HG02763 (cell line): ENCODE measurements around the gene MYL3.

ENCODE experiments used
- ATAC-seq: cut with Tn5 transposase; IDR thresholded peaks from one replicate; pipeline ENCODE4 v1.9.1; 2021; ENCODE audit warnings: mild to moderate bottlenecking, moderate library complexity; ENCODE audit not compliant: unreplicated experiment

MYL3 gene

DNA sequence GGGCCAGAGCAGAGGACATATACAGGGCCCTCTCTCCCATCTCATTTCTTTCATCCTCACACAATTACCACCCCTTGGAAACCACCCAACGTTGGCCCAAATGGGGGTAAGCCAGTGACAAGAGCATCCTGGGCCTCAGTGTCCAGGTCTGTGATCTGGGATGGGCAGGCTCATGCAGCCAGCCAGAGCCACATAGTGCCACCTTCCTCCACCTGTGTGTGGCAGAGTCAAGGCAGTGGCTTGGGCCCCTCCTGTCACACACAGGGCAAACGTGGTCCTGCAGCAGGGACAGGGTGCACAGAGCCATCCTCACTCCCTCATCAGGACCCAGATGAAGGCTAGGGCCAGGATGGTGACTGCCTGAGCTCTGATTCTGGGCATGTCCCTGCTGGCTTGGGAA, 2.3 kb upstream of the MYL3 start:
- no peak for ATAC-seq

GRCh38 chr3:46865031-46865507, 1.8 kb upstream of the MYL3 start:
- ATAC-seq, result no peak

- ATAC-seq, result no peak
Measured at GRCh38 chr3:46864061-46864881, 1.0 kb upstream of the MYL3 start.

DNA sequence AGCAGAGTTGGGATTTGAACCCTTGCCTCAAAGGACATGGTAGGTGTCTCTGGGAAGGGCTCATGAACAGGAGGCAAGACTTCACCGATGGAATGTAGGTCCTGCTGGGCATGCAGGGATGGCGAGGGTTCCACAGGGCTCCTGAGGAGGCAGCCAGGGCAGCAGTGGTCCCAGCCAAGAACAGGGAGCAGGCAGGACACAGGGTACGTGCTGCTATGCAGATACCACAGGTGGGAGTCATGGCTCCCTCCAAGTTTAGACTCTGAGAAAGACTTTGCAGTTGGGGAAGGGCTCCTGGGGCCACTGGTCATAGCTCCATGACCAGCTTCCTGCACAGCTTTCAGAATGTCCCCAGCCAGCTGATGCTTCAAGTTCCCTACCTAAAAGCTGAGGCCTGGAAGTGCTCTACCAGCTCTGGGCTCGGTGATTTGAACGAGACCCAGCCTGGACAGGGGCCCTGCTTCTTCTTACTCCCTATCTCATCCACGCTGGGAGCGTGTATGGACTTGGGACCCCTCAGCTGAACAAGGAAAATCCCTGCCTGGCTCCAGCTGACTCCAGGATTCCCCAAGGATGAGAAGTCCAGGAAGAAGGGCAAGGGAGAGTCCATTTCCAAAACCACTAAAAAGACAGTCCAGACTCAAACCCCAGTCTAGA, 747 bp downstream of the MYL3 start:
- ATAC-seq, result no peak

GRCh38 chr3:46861605-46862368, 1.5 kb downstream of the MYL3 start:
- no peak for ATAC-seq

DNA sequence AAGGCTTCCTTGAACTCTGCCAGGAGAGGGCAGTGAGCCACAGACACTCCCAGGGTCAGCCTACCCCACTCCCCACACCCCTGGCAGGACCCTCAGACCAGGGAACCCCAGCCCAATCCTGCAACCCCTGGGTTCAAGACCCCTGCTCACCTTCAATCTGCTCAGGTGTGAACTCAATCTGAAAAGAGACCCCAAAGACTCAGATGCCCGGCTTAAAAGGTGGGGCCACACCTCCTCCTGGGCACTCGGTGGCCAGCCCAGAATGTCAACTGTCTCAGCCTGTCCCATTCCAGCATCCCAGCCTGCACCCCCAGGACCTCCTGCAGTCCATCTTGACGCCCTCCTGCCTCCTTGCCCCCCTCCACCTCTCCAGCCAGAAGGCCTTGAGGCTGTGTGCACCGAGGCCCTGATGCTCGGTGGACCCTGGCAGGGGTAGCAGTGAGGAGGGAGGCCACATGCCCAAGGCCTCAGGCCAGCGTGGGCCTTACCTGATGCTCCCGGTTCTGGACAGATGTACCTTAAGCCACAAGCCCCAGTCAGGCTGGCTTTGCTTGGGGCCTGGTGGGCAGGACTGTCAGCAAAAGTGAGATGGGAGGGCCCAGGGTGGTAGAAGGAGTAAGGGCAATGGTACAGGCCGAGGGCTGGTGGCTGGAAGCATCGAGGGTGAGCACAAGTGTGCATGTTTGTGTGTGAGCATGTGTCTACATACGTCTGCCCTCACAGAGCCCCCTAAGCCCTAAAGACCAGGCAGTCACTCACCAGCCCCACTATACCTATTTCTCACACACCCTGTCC, 2.2 kb downstream of the MYL3 start:
- no peak for ATAC-seq

DNA sequence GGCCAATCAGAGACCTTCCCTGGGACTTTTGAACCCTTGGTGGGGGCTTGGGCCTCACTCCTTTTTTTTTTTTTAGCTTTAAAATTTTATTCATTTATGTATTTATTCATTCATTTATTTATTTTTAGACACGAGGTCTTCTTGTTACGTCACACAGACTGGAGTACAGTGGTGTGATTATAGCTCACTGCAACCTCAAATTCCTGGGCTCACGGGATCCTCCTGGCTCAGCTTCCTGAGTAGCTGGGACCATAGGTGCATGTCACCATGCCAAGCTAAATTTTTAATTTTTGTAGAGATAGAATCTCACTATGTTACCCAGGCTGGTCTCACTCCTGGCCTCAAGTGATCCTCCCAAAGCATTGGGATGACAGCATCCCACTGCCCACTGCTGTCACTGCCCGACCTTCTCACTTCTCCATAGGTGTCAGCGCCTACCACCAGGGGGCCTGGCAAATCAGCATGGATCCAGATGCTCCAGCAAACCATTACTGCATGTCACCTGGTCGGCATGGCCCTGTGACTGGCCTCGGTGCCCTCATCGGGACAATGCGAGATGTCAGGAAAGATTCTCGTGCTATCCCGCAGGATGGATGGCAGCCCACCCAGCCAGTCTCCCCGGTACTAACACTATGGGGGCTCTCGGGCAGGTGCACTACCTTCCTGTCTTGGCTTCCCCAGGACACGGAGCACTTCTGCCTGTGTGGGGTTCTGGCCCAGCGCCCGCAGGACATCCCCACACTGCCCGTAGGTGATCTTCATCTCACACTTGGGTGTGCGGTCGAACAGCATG, 3.0 kb downstream of the MYL3 start:
- ATAC-seq, result no peak

GRCh38 chr3:46859001-46859710, 4.1 kb downstream of the MYL3 start:
- no peak for ATAC-seq

- no peak for ATAC-seq
Measured at GRCh38 chr3:46858456-46858855, 4.8 kb downstream of the MYL3 start.

GRCh38 chr3:46857485-46858341, 5.5 kb downstream of the MYL3 start:
- ATAC-seq, result no peak

GRCh38 chr3:46856576-46857471, 6.4 kb downstream of the MYL3 start:
- ATAC-seq, result no peak

DNA sequence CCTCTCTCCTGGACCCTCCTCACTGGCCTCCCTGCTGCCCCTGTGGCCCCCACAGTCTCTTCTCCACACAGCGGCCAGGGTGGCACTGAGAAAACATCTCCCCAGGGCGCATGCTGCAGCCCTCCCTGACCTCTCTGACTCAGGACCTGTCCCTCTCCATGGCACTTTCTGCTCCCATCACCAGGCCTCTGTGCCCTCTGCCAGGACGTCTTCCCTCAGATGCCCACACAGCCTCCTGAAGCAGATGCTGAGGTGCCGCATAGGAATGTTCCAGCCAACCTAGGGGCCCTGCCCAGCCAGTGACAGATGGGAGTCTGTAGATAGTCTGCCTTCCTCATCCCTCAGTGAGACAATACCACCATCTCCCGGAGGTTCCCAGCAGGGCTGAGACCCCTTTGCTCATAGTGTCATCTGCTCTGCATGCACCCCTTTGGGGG, 8.7 kb downstream of the MYL3 start:
- no peak for ATAC-seq

GRCh38 chr3:46853441-46854415, 9.5 kb downstream of the MYL3 start:
- ATAC-seq, result no peak

DNA sequence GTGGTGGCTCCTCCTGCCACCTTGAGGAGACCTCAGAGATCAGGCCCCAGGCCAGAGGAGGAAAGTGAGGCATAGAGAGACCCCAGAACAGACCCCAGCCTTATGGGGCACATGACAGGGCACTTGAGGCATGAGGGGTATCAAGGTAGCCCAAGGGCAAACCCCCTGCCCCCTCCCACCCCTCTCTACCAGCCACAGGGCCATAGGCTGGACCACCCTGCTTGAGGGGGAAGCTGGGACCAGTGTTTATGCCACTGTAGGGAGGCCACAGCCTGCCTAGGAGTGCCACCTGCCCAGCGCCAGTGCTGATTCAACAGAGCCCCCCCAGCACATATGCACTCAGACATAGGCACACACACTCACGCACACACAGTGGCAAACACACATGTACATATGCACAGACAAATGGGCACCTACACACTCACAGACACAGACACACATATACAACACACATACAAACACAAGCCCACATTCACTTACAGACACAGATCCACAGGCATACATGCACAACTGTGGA, 10.3 kb downstream of the MYL3 start:
- no peak for ATAC-seq

DNA sequence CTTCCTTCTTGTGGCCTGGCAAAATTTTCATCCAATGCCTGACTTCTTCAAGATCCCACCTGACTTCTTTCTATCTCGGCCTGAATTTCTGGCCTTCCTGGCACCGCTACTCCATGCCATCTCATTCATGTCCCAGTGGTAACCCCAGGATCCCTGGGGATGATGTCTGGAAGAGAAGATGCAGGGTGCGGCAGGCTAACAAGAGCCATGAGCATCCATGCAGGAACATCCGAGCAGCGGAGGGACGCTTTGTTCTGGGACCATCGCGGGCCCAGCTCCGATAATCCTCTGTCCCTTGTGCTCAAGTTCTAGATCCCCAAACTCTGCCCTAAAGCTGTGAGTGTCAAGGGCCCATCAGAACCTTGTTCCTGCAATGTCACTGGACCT, 10.9 kb downstream of the MYL3 start:
- no peak for ATAC-seq
